ENCODE results near the gene SKA2. TPM values are rescaled to one million over a fixed set of nuclear protein-coding genes. Genes with fewer than 3 reads are reported as not detected.

SKA2 gene
- total and polyA plus RNA-seq, 9 of the 15 experiments (the other 6 are each of a cell fraction or from before 2014, with no cell fraction given) = 58.1 to 183 (median 133) TPM

DNA sequence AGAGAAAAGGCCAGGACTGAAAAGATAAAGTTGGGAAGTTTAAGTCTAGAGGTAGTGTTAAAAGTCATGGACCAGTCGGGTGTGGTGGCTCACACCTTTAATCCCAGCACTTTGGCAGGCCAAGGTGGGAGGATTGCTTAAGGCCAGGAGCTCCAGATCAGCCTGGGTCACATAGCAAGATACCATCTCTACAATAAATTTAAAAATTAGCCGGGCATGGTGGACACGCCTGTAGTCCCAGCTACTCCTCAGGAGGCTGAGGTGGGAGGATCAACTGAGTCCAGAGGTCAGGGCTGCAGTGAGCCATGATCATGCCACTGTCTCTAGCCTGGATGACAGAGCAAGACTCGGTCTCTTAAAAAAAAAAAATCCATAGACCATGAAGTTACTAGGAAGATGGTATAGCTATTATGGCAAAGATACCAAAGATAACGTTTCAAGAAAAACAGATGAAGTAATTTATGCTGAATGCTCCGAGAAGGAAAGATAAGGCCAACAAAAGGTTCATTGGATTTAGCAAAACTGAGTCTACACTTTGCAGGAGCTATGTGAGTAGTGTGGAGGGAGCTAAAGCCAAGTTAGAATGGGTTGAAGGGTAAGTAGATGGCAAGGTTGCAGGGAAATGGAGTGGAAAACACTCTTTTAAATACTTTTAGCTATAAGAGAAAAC lies 60.0 kb downstream of the SKA2 start:
- peaks cover 40% of the 10 kb centered on the region for H3K36me3 ChIP-seq (ENCODE audit: control insufficient read depth, insufficient read depth, low read length)
- WGBS (ENCODE audit: insufficient coverage, low coverage, missing lambda C conversion rate) = 14% methylated on average over 6 of the region's 6 CpGs
- H3K4me1 ChIP-seq (replicated peaks in 1 of 2; ENCODE audit: control insufficient read depth in 2 of 2, insufficient read depth in 2 of 2, low read length in 2 of 2) = peaks cover 4 to 12% of the 10 kb centered on the region in 2 experiments
- peak overlapping the region; percentile 29; the same call in 1 of the 3 replicates for H3K27ac ChIP-seq (ENCODE audit: extremely low read depth, low read depth, low read length)
- DNase-seq (ENCODE audit: extremely low read depth in 1 of 4, low spot score in 3 of 4) = peak in 1 of 4 experiments; percentile 14
- peak; percentile 71 for ATAC-seq
- H3K9ac ChIP-seq (ENCODE audit: insufficient read depth in 1 of 2, low read depth in 2 of 2, low read length in 2 of 2) = no peak overlapping the region; a peak in 1 of 4 replicates
- no peaks in the 10 kb centered on the region for H4K20me1 ChIP-seq (replicated peaks; ENCODE audit: control insufficient read depth, insufficient read depth, low read length)
- H2AFZ ChIP-seq (ENCODE audit: low read depth, low read length) = no peak overlapping the region
- POLR2A ChIA-PET = interaction anchor here (0.6 to 1.7 kb wide), 7 partner anchors 8 to 346 kb away, joined by 3 to 12 read pairs (median 4); partner anchors contain the start of gene TRIM37
- no peak overlapping the region for H3K4me3 ChIP-seq
- no peak overlapping the region; the same call in 1 of the 2 replicates for H3K4me2 ChIP-seq (ENCODE audit: insufficient read depth, low read length)
- H3K9me1 ChIP-seq (ENCODE audit: control insufficient read depth, insufficient read depth, low read length) = no peaks in the 10 kb centered on the region
- no peak for FAIRE-seq
- no TSS peak for BruUV-seq (replicated peaks)
- peaks cover 57% of the 10 kb centered on the region for H3K79me2 ChIP-seq (ENCODE audit: control insufficient read depth, insufficient read depth, low read length)
- in situ Hi-C loops (cut with MboI) = no loop called here
- no peaks in the 10 kb centered on the region for H3K9me3 ChIP-seq (replicated peaks; ENCODE audit: control insufficient read depth, insufficient read depth, low read depth, low read length)
- H3K27me3 ChIP-seq (ENCODE audit: control insufficient read depth in 2 of 2, insufficient read depth in 2 of 2, low read length in 2 of 2) = no peaks in the 10 kb centered on the region
- CTCF ChIA-PET (ENCODE audit: low intra/inter-chr PET ratio) = no interaction called here
- intact Hi-C loops (cut with micrococcal nuclease) = no loop called here
- TF ChIP-seq, protein P1, sequence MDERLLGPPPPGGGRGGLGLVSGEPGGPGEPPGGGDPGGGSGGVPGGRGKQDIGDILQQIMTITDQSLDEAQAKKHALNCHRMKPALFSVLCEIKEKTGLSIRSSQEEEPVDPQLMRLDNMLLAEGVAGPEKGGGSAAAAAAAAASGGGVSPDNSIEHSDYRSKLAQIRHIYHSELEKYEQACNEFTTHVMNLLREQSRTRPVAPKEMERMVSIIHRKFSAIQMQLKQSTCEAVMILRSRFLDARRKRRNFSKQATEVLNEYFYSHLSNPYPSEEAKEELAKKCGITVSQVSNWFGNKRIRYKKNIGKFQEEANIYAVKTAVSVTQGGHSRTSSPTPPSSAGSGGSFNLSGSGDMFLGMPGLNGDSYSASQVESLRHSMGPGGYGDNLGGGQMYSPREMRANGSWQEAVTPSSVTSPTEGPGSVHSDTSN (CRISPR knock-in tag; IDR thresholded peaks at IDR 0.05; ENCODE audit: low read depth) = no peak
- TF ChIP-seq, protein P1 (tag; conservative IDR thresholded peaks at IDR 0.05; ENCODE audit: low read depth) = peak; percentile 21
- TF ChIP-seq ZNF165 (CRISPR knock-in tag; IDR thresholded peaks at IDR 0.05; ENCODE audit: borderline replicate concordance) (no peak), SP2 (IDR thresholded peaks at IDR 0.05; ENCODE audit: extremely low read depth, low read depth, low read length, poor library complexity, severe bottlenecking) (no peak), RAD51 (IDR thresholded peaks at IDR 0.05; ENCODE audit: borderline replicate concordance, low read depth) (no peak), ZNF3 (CRISPR knock-in tag; IDR thresholded peaks at IDR 0.05) (no peak), ZNF668 (CRISPR knock-in tag; IDR thresholded peaks at IDR 0.05) (no peak), ZBTB8A (IDR thresholded peaks at IDR 0.05; ENCODE audit: partially characterized antibody) (no peak), ELF1 (tag; IDR thresholded peaks at IDR 0.05) (no peak), CREM (IDR thresholded peaks at IDR 0.05; ENCODE audit: low read depth) (no peak), GTF3C2 (IDR thresholded peaks at IDR 0.05; ENCODE audit: borderline replicate concordance, extremely low read depth, insufficient read length) (no peak)
- TF ChIP-seq, protein P2, sequence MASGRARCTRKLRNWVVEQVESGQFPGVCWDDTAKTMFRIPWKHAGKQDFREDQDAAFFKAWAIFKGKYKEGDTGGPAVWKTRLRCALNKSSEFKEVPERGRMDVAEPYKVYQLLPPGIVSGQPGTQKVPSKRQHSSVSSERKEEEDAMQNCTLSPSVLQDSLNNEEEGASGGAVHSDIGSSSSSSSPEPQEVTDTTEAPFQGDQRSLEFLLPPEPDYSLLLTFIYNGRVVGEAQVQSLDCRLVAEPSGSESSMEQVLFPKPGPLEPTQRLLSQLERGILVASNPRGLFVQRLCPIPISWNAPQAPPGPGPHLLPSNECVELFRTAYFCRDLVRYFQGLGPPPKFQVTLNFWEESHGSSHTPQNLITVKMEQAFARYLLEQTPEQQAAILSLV (tag; IDR thresholded peaks at IDR 0.05) = no peak

Measured in K562 (cell line).